AG09309 (cell line): ENCODE results near the gene LCNL1.

ENCODE experiments used
- DNase-seq: peaks from one replicate; pipeline ENCODE4 v3.0.0-alpha.2; 2010; ENCODE audit warnings: low read depth
- H3K4me3 ChIP-seq: 2 replicates; pipeline ENCODE4 v1.5.1; 2011; ENCODE audit warnings: mild to moderate bottlenecking, low read depth, low read length, moderate library complexity; ENCODE audit not compliant: control insufficient read depth
- CTCF ChIP-seq: IDR thresholded peaks from 2 replicates; pipeline ENCODE4 v1.5.1; 2011; ENCODE audit warnings: mild to moderate bottlenecking, low read depth, low read length, inconsistent platforms; ENCODE audit not compliant: insufficient read depth, control insufficient read depth; ENCODE audit errors: missing control alignments

The LCNL1 gene

DNA sequence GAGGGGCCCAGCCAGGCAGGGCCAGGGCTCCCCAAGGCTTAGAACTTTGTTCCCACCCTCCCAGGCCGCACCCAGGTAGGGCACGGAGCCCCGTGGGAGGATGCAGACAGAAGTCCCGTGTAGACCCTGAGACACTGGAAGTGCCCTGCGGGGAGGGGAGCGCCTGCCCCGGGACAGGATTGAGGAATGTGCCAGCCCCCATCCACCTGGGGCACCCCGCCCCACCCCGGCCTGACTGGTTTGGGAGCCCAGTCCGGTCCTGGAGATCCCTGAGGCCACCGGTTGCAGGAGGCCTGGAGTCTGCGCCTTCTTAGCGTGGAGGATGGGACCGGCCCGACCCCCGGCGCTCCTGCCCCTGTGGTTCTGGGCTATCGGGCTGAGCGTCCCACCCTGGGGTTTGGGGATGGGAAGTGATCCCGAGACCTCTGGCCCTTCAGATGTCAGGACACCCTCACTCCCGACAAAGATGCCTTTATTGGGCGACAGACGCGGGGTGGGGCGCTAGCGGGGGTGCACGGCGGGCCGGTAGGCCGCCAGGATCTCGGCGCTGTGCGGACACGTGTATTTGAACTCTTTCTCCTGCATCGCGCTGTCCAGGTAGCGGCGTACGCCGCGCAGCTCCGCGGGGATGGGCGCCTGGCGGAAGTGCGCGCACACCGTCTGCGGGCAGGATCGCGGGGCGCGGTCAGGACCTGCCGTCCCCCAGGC, 11.5 kb downstream of the LCNL1 start:
- no peak overlapping the region for H3K4me3 ChIP-seq
- no peak for DNase-seq

DNA sequence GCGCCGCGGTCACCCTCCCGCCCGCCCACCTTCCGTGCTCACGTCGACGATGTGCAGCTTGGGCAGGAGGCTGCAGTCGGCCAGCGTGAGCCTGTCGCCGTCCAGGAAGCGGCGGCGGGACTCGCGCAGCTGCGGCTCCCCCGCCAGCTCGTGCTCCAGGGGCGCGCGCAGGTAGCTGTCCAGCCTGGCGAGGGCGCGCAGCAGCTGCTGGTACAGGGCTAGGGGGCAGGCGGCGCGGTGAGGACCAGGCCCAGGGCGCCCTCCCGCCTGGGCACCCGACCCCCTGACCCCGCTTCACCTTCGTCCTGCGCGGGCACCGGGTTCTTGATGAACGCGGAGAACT, 12.1 kb downstream of the LCNL1 start:
- no peak for DNase-seq
- no peak for TF ChIP-seq CTCF
- no peak overlapping the region for H3K4me3 ChIP-seq

More for the DNA sequence above, 11.5 kb downstream of the LCNL1 start:
- TF ChIP-seq CTCF = no peak

- TF ChIP-seq CTCF = no peak
- H3K4me3 ChIP-seq = no peak overlapping the region
- no peak for DNase-seq
Observed at GRCh38 chr9:136995362-136995761, 12.6 kb downstream of the LCNL1 start.

DNA sequence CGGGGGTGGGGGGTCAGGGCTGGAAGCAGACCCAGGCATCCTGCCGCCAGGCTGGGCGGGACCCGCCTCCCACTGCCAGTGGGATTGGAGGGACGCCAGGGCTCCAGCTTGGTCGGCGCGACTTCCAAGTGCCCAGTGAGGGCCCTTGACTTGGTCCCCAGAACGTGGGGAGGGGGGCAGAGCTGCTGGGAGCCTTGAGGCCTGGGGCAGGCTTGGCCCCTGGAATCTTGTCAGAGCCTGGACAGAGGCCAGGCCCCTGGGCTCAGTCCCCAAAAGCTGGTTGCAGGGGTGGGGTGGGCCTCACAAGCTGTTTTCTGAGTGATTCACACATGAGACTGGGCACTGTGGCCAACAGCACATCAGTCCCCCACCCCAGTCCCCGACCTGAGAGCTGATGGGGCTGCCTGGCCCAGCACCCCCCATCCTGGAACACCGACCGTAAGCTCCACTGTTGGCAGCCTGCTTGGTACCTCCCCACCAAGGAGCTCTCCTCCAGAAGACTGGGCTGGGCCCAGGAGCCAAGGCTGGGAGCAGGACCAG, 13.0 kb downstream of the LCNL1 start:
- TF ChIP-seq CTCF = no peak
- no peak for DNase-seq
- H3K4me3 ChIP-seq = no peak overlapping the region

- no peak for DNase-seq
- no peak for TF ChIP-seq CTCF
Observed at GRCh38 chr9:136996361-136997292, 13.8 kb downstream of the LCNL1 start, which contains the start of gene CLIC3. Gene CLIC3 (minus strand): TSS chr9:136996568. CDS start chr9:136996543, 25 bp downstream.

GRCh38 chr9:136997371-136997770, 14.6 kb downstream of the LCNL1 start:
- TF ChIP-seq CTCF = no peak
- no peak overlapping the region for H3K4me3 ChIP-seq
- DNase-seq = no peak

More at GRCh38 chr9:136996361-136997292, 13.8 kb downstream of the LCNL1 start, which contains the start of gene CLIC3:
- no peak within 1 kb of the TSS for H3K4me3 ChIP-seq
